Sigmoid colon (tissue), 7 donors: Measurements from ENCODE around the gene ACP6. TPM values are rescaled to one million over a fixed set of nuclear protein-coding genes. Genes with fewer than 3 reads are reported as not detected.
"Not testable (repeated sequence)": the region's sequence is repeated elsewhere in the genome, so short reads cannot be mapped to it uniquely, and the experiment has no call there.

Experiments
- DNase-seq: peaks from one replicate; pipeline ENCODE4 v3.0.0-alpha.2; 2019
- H3K27ac ChIP-seq, 4 donors: fragments of 200-600 bp; sonication (generic); one replicate each; pipeline ENCODE4 v1.5.1; 2016 to 2019; ENCODE audit warnings: mild to moderate bottlenecking in 1 of 4
- H3K27me3 ChIP-seq, 3 donors: fragments of 200-600 bp; sonication (generic); one replicate each; pipeline ENCODE4 v1.5.1; 2019; ENCODE audit warnings: mild to moderate bottlenecking in 1 of 3
- H3K36me3 ChIP-seq, 4 donors: fragments of 200-600 bp; sonication (generic); one replicate each; pipeline ENCODE4 v1.5.1; 2016 to 2019
- H3K4me1 ChIP-seq, 4 donors: fragments of 200-600 bp; sonication (generic); one replicate each; pipeline ENCODE4 v1.5.1; 2017 to 2019
- H3K4me3 ChIP-seq, 4 donors: fragments of 200-600 bp; sonication (generic); one replicate each; pipeline ENCODE4 v1.5.1; 2017 to 2019; ENCODE audit warnings: mild to moderate bottlenecking in 2 of 4, moderate library complexity in 1 of 4
- H3K9me3 ChIP-seq, 4 donors: fragments of 200-600 bp in 3 of 4; sonication (generic) in 3 of 4; one replicate each; pipeline versions ENCODE4 v1.5.1 to v1.6.1; 2013 to 2019
- CTCF ChIP-seq, 4 experiments: fragments of 450-650 bp in 3 of 4; fragments of 200-600 bp in 1 of 4; IDR thresholded peaks; one replicate each; pipeline ENCODE4 v1.5.1; 2016 to 2019; ENCODE audit warnings: antibody characterized with exemption in 4 of 4, mild to moderate bottlenecking in 3 of 4, moderate library complexity in 2 of 4
- EP300 ChIP-seq, 4 donors: sonication (generic); formaldehyde crosslinking; IDR thresholded peaks; one replicate each; pipeline ENCODE4 v1.6.1; 2017; ENCODE audit warnings: antibody characterized with exemption in 4 of 4
- POLR2A ChIP-seq, 2 donors: fragments of 450-650 bp; IDR thresholded peaks; one replicate each; pipeline ENCODE4 v1.6.1; 2016; ENCODE audit warnings: antibody characterized with exemption in 2 of 2, mild to moderate bottlenecking in 2 of 2, moderate library complexity in 2 of 2
- POLR2AphosphoS5 ChIP-seq, 4 donors: sonication (generic); formaldehyde crosslinking; IDR thresholded peaks; one replicate each; pipeline ENCODE4 v1.6.1; 2017; ENCODE audit warnings: antibody characterized with exemption in 4 of 4
- WGBS, 2 donors: extraction: QIAGEN DNeasy Blood & Tissue Kit; methylation state at CpG; one replicate each; pipeline ENCODE4 v1.1.7; 2013; 5-methylcytosine and 5-hydroxymethylcytosine counted together
- intact Hi-C: fragments of 100-400 bp; cut with DNase I; formaldehyde crosslinking; loops from one replicate; pipeline ENCODE4 v1.15.1; 2023
- polyA plus RNA-seq, 3 donors: library from polyadenylated mRNA; stranded (reverse); fragments of 200-250 nt; gene quantifications; one replicate each; pipeline ENCODE4 v1.2.3, GENCODE V29; 2013
- total RNA-seq, 4 donors: library from RNA; depleted of rRNA; stranded (reverse); fragments of >200 nt; gene quantifications; one replicate each; pipeline ENCODE4 v1.1.0, GENCODE V29; 2016
- donor health status: healthy with polysubstance abuse.
- donor health status: Bipolar disorder and iron deficiency.
- donor health status: healthy.

ACP6 gene
- total and polyA plus RNA-seq, 7 donors = 3.5 to 27.8 (median 14.7) TPM

GRCh38 chr1:147712605-147713004 is 42.3 kb upstream of the ACP6 start:
- TF ChIP-seq POLR2A (IDR thresholded peaks at IDR 0.05) = no peak
- TF ChIP-seq CTCF (IDR thresholded peaks at IDR 0.05) = no peak
- no peak for TF ChIP-seq POLR2AphosphoS5 (IDR thresholded peaks at IDR 0.05)
- TF ChIP-seq EP300 (IDR thresholded peaks at IDR 0.05) = no peak
- H3K4me3 ChIP-seq = no peak overlapping the region
- H3K27me3 ChIP-seq = no peaks in the 10 kb centered on the region
- intact Hi-C loops = no loop called here
- no peaks in the 10 kb centered on the region for H3K4me1 ChIP-seq
- no peak overlapping the region for H3K27ac ChIP-seq
- no peak for DNase-seq
- H3K9me3 ChIP-seq = no peaks in the 10 kb centered on the region
- no peaks in the 10 kb centered on the region for H3K36me3 ChIP-seq

- Histone ChIP-seq H3K4me3 (no peak overlapping the region), H3K36me3 (no peaks in the 10 kb centered on the region), H3K27ac (no peak overlapping the region), H3K4me1 (peaks cover 0 to 4% (median 0%) of the 10 kb centered on the region in 4 donors), H3K27me3 (no peaks in the 10 kb centered on the region), H3K9me3 (no peaks in the 10 kb centered on the region)
- intact Hi-C loops = no loop called here
- no peak for DNase-seq
- 50 to 60% methylated on average over 10 of the region's 10 CpGs for WGBS, 2 donors
- no peak for TF ChIP-seq EP300 (IDR thresholded peaks at IDR 0.05)
- TF ChIP-seq POLR2A (IDR thresholded peaks at IDR 0.05) = no peak
- TF ChIP-seq POLR2AphosphoS5 (IDR thresholded peaks at IDR 0.05) = peak in 1 of 4 donors; percentile 10
- TF ChIP-seq CTCF (IDR thresholded peaks at IDR 0.05) = peak; percentile 20 to 76 (median 63)
Measured at GRCh38 chr1:147700042-147701006, 30.0 kb upstream of the ACP6 start.

- Histone ChIP-seq H3K27me3 (no peaks in the 10 kb centered on the region), H3K36me3 (no peaks in the 10 kb centered on the region), H3K9me3 (no peaks in the 10 kb centered on the region), H3K27ac (no peak overlapping the region), H3K4me3 (no peak overlapping the region), H3K4me1 (peaks cover 0 to 4% (median 0%) of the 10 kb centered on the region in 4 donors)
- WGBS, 2 donors = 38 to 59% methylated on average over 3 of the region's 3 CpGs
- DNase-seq = no peak
- TF ChIP-seq POLR2AphosphoS5 (IDR thresholded peaks at IDR 0.05) = no peak
- no peak for TF ChIP-seq POLR2A (IDR thresholded peaks at IDR 0.05)
- no peak for TF ChIP-seq CTCF (IDR thresholded peaks at IDR 0.05)
- no peak for TF ChIP-seq EP300 (IDR thresholded peaks at IDR 0.05)
- intact Hi-C loops = no loop called here
Measured at GRCh38 chr1:147699686-147700041, 29.3 kb upstream of the ACP6 start.

GRCh38 chr1:147683163-147683763 is 12.9 kb upstream of the ACP6 start:
- Histone ChIP-seq H3K36me3 (no peaks in the 10 kb centered on the region), H3K27ac (no peak overlapping the region), H3K4me3 (no peak overlapping the region), H3K27me3 (no peaks in the 10 kb centered on the region), H3K4me1 (no peaks in the 10 kb centered on the region), H3K9me3 (peaks cover 0 to 18% (median 7%) of the 10 kb centered on the region in 4 donors)
- no peak for TF ChIP-seq CTCF (IDR thresholded peaks at IDR 0.05)
- TF ChIP-seq POLR2AphosphoS5 (IDR thresholded peaks at IDR 0.05) = no peak
- TF ChIP-seq POLR2A (IDR thresholded peaks at IDR 0.05) = no peak
- no peak for TF ChIP-seq EP300 (IDR thresholded peaks at IDR 0.05)
- intact Hi-C loops = no loop called here
- no peak for DNase-seq

GRCh38 chr1:147680608-147681235 is 10.4 kb upstream of the ACP6 start:
- H3K4me1 ChIP-seq, H3K27ac ChIP-seq, H3K4me3 ChIP-seq, H3K27me3 ChIP-seq, H3K36me3 ChIP-seq, DNase-seq, intact Hi-C loops: not testable (repeated sequence)
- H3K9me3 ChIP-seq = peaks cover 0 to 21% (median 10%) of the 10 kb centered on the region in 4 donors
- 96 to 97% methylated on average over 38 of the region's 38 CpGs for WGBS, 2 donors

- H3K9me3 ChIP-seq = peaks cover 0 to 14% (median 9%) of the 10 kb centered on the region in 4 donors
- 87 to 97% methylated on average over 5 of the region's 5 CpGs for WGBS, 2 donors
- DNase-seq, H3K27me3 ChIP-seq, intact Hi-C loops, H3K27ac ChIP-seq, H3K4me3 ChIP-seq, H3K4me1 ChIP-seq, H3K36me3 ChIP-seq: not testable (repeated sequence)
Measured at GRCh38 chr1:147677681-147678080, 7.4 kb upstream of the ACP6 start.
